Measurements from ENCODE around the gene DOCK4.
"Not testable (repeated sequence)": the region's sequence is repeated elsewhere in the genome, so short reads cannot be mapped to it uniquely, and the experiment has no call there.

Gene DOCK4, protein sequence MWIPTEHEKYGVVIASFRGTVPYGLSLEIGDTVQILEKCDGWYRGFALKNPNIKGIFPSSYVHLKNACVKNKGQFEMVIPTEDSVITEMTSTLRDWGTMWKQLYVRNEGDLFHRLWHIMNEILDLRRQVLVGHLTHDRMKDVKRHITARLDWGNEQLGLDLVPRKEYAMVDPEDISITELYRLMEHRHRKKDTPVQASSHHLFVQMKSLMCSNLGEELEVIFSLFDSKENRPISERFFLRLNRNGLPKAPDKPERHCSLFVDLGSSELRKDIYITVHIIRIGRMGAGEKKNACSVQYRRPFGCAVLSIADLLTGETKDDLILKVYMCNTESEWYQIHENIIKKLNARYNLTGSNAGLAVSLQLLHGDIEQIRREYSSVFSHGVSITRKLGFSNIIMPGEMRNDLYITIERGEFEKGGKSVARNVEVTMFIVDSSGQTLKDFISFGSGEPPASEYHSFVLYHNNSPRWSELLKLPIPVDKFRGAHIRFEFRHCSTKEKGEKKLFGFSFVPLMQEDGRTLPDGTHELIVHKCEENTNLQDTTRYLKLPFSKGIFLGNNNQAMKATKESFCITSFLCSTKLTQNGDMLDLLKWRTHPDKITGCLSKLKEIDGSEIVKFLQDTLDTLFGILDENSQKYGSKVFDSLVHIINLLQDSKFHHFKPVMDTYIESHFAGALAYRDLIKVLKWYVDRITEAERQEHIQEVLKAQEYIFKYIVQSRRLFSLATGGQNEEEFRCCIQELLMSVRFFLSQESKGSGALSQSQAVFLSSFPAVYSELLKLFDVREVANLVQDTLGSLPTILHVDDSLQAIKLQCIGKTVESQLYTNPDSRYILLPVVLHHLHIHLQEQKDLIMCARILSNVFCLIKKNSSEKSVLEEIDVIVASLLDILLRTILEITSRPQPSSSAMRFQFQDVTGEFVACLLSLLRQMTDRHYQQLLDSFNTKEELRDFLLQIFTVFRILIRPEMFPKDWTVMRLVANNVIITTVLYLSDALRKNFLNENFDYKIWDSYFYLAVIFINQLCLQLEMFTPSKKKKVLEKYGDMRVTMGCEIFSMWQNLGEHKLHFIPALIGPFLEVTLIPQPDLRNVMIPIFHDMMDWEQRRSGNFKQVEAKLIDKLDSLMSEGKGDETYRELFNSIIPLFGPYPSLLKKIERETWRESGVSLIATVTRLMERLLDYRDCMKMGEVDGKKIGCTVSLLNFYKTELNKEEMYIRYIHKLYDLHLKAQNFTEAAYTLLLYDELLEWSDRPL (N-terminal part only)

DNA sequence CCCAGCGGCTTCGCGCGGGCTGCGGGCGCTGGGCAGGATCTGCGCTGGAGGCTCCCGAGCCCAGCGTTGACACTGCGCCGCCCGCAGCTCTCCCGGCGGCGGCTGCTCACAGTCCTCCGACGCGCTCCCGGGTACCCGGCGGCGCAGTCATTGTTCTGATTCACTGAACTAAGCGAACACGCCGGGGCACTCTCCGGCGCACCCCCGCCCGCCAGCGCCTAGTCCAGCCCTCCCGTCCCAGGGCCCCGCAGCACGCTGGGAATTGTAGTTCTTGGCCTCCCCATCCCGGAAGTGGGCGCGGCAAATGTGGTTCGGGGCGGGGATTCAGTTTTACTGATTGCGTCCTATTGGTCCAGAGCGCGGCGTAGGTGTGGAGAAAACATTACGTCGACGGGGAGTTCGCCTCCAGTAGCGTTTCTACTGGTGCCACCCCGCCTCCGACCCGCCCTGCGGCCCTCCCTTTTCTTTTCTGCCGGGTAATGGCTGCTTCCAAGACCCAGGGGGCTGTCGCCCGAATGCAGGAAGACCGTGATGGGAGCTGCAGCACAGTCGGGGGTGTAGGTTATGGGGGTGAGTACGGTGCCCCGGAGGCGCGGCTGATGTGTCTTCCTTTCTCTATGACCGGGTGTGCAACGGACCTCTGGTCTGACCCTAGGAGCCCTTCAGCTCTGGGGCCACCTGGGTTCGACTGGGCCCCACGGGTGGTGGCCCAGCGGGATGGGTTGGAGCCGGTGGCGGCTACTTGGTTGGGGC, at the start of gene DOCK4, which contains the start of gene ZNF277:
Gene DOCK4, minus strand, starts transcription at position 162 of the 753 bp plus-strand sequence. CDS start 261 bp downstream, outside the sequence.
Gene ZNF277, plus strand, starts transcription at position 458 of the 753 bp plus-strand sequence. Its CDS starts 22 bp downstream, at position 480.
- peak; percentile 100 for DNase-seq

DNA sequence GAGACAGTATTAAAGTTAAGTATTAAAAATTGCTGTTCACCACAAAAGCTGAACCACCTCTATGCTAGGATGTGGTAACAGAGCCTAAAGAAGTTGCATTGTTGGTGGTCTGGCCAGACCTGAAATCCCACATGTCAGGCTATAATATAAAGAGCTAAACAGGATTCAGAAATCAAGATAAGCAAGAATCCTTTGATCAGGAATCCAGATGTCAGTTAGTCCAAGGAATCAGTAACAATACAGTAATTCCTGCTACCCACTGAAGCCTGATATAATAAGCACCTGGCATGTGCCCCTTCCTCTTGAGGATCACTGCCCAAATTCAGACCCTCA, 49.2 kb upstream of the DOCK4 start:
- no peak for DNase-seq

DNA sequence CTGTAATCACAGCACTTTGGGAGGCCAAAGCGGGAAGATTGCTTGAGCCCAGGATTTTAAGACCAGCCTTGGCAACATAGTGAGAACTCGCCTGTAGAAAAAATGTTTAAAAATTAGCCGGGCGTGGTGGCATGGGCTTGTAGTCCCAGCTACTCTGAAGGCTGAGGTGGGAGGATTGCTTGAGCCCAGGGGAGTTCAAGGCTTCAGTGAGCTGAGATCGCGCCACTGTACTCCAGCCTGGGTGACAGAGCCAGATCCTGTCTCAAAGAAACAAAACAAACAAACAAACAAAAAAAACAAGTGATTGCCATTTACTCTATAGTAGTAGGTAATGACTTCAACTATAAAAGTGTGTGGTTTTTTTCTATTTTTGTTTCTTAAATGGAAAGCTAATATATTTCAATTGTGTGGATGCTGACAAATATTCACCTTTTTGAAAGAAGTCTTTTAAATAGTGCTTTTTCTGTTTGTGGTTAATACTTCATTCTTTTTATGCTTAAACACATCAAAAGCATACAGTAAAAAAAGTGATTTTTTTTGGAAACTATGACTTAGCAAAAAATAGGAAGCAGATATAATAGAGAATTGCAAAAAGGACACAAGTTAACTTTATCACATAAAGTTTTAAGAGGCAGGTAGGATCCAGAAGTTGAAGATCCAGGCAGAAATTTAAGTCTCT, 48.6 kb upstream of the DOCK4 start:
- no peak for DNase-seq

DNA sequence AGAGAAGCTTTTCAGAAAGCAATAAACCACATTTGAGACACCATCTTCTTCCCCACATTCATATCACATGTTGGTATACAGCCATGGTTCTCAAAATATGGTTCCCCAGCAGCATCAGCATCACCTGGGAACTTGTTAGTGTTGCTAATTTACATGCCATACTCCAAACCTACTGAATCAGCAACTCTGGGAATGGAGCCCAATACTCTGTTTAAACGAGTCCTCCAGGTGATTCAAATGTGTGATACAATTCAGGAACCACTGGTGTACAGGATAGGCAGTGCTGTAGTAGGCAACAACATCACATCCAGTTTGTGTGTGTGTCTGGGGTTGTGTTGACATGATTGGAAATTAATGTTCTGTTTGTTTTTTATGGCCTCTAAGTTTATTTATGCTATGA, 48.0 kb upstream of the DOCK4 start:
- DNase-seq = no peak

DNA sequence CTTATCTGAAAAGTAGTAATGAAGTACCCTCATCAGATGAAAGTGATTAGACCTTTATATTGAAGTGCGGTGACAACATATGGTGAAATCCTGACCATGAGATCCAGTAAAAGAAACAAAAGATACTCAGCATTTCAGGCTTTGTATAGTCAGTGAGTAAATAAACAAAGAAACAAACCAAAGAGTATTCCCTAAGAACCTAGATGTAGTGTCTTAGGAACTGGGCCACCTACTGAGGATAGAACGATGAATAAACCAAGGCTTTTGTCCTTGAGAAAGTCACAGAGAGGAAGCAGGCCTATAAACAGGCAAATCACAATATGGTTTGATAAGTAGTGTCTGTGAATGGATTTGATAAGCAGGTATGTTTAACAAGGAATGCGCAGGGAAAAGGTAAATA, 46.5 kb upstream of the DOCK4 start:
- DNase-seq = no peak

DNA sequence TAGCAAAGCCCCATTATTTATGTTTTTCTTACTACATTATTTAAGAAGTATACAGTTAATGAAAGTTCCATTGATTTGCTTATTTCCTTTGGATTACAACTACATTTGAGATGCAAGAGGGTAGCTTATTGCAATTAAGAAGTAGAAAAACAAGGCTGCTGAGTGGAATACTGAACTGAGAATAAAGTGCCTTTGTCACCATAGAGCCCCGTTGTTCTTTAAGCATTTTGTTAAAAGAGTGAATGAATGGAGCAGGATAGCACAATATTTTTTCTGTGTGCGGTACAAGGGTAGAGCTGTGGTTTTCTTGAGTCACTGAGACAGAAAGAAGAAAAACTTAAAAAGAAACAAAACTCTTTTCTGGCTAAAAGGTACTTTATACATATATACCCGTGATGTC, 45.9 kb upstream of the DOCK4 start:
- no peak for DNase-seq

DNA sequence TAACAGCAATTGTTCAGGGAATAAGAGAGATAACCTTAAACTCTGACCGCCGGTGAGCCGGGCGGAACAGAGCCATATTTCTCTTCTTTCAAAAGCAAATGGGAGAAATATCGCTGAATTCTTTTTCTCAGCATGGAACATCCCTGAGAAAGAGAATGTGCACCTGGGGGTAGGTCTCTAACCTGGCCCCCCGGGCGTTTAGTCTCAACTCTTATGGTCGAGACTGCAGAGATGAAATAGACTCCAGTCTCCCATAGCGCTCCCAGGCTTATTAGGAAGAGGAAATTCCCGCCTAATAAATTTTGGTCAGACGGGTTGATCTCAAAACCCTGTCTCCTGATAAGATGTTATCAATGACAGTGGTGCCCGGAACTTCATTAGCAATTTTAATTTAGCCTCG, 43.8 kb upstream of the DOCK4 start:
- not testable (repeated sequence) for DNase-seq

DNA sequence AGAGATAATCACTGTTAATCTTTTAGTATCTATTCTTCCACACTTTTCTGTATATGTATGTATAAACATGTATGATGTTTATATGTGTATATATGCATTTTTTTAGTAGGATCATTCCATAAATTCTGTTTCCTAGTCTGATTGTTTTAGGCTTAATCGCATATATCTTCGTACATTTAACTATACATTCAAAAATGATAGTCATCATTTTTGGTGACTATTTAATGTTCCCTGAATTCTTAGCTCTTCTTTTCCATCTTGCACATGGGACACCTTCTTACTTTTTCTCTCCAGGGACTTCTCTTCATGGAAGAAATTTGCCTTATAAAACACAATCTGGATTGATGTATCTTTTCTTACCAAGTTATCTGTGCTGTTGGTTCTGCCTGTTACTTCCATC, 42.4 kb upstream of the DOCK4 start:
- no peak for DNase-seq

DNA sequence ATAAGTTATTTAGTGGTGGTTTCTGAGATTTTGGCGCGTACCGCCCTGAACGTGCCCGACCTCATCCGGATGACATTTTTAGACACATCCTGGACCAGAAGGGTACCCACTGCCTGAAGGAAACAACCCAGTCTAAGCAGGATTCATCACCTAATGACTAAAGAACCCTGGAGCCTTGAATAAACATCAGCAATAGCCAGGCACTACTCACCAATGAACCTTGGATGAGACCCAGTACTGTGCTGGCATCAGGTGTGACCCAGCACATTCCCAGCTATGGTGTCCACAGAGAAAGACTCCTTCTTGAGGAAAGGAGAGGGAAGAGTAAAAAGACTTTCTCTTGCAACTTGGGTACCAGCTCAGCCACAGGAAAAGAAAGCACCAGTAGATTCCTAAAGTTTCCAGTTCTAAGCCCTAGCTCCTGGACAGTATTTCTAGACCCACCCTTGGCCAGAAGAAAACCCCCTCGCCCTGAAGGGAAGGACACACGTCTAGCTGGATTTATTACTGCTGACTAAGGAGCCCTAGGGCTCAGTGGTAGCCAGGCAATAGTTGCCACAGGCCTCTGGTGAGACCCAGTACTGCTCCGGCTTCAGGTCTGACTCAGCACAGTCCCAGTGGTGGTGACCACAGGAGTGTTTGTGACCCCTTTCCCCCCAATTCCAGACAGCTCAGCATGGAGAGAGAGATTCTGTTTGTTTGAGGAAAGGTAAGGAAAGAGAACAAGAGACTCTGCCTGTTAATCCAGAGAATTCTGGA, 32.8 kb upstream of the DOCK4 start:
- no peak for DNase-seq

DNA sequence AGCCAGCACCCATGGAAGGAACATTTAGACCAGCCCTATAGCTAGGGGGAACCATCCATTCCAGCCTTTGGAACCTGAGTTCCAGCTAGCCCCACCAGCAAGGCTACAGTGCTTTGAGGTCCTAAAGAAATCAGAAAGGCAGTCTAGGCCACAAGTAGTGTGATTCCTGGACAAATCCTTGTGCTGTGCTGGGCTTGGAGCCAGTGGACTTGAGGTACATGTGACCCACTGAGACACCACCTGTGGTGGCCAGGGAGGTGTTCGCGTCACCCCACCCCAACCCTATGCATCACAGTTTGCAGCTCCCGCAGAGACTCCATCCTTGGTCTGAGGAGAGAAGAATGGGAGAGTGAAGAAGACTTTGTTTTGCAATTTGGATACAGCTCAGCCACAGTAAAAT, 32.1 kb upstream of the DOCK4 start:
- DNase-seq = no peak

DNA sequence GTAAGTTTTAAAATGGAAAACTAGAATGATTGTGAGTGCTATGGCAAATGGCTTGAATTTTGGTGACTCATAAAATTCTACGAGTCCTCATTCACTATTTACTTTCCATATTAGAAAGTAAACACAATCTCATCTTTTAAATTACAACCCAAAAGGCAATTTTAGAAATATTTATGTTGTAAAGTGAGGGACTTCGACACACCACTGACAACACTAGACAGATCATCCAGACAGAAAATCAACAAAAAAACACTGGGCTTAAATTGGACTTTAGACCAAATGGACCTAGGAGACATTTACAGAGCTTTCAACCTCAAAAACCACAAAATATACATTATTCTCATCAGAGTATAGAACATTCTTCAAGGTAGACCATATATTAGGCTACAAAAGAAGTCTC, 30.4 kb upstream of the DOCK4 start:
- no peak for DNase-seq

DNA sequence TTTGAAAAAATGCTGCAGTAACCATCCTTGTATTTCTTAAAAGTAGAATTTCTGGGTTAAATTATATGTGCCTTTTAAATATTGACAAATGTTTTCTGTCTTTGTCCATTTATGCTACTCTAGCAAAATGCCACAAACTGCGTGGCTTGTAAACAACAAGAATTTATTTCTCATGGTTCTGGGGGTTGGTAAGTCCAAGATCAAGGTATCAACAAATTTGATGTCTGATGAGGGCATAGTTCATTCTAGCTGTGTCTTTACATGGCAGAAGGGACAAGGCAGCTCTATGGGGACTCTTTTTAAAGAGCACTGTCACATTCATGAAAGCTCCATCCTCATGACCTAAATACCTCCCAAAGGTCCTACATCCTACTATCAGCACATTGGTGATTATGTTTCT, 27.9 kb upstream of the DOCK4 start:
- no peak for DNase-seq

DNA sequence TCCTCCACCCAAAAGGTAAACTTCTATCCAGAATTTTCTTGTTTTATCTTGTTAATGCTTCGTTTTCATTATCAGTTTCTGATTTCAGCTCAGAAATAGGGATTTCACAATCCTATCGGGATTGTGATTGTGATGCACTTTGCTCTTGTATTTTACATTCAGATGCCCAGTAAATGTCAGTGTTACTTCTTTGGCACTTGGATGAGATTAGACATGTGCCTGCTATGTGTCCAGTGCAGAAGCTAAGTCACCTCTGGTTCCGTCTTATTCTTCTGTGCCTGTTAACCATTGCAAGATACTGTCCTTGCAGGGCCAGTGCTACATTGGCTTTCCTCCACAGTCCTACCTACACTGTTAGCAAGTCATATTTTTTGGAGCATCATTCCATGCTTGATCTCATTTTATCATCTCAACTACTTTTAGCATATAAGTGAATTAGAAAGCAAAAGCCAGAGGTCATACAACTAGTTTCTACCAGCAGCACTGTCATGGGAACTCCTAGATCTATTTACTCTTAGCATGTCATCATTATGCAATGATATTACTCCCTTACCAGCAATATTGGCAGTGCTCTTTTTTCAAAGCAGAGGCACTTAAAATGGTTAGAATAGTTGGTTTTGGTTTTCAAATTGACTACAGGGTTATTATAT, 27.0 kb upstream of the DOCK4 start:
- no peak for DNase-seq

DNA sequence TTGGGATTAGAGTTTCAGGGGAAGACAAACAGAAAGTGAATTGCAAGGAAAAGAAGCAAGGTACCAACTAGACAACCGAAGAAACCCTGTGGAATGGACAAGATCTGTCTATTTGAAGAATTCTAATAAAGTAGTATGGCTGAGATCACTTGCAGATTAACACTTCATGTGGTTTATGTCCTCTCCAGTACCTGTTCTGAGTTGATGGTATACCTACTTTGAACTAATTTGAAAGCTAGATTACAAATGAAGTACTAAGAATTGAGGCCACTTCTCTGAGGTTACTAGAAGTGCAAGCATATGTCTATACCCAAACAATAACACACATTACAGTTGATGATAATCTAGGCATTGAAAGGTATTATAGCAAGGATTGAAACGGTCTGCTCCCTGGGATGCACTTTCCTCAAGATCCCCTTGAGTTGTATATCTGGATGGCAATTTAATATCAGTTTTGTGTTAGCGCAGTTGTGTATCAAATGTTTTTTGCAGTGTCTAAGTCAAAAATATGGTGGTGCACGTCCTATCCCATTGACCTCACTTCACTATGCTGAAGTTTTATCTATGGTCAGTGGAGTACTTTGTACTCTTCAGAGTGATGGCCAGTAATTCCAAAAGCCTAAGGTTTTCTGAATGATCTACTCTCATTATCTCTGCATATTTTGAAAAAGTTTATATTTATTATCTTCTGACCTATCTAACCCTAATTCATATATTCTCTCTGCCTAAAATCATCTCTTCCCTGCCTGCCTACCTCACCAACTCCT, 26.2 kb upstream of the DOCK4 start:
- no peak for DNase-seq

DNA sequence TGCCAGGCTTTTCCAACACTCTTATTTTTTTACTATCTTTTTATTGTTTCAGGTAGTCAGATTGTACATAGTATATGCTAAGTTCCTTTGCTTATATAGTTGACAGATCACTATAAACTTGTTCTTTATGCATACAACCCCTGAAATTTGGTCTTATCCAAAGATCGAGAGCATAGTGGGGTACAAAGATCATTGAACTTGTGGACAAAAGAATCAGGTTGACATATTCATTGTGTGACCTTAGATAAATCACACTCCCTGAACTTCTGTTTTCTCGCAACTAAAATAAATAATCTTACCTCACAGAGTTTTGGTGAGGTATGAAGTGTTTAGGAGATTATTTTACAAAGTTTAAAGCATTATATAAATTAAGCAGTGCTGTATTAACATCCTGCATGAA, 22.4 kb upstream of the DOCK4 start:
- no peak for DNase-seq

DNA sequence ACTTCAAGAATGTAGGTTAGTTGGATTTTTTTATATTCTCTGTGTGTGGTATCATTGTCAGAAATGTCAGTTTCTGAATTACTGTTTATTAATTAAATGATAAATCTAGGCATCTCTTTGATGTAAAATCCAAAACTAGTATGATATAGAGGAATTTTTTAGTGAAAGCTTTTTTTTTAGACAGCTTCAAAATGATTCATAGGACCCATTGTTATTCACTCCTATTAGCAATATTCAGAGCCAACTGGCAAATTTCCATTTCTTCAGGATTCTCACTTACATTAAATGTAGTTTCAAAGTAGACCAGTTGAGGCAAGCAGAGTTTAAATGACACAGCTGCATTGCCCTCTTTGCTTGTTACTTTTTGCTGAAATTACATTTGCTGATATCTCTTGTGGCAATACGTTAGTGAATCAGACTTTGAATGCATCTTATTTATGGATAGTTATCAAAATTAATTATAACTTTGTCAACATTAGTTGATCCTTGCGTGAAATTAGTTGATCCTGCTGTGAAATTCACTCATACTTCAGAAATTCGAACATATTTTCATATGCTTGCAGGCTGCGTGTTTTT, 20.6 kb upstream of the DOCK4 start:
- DNase-seq = no peak

DNA sequence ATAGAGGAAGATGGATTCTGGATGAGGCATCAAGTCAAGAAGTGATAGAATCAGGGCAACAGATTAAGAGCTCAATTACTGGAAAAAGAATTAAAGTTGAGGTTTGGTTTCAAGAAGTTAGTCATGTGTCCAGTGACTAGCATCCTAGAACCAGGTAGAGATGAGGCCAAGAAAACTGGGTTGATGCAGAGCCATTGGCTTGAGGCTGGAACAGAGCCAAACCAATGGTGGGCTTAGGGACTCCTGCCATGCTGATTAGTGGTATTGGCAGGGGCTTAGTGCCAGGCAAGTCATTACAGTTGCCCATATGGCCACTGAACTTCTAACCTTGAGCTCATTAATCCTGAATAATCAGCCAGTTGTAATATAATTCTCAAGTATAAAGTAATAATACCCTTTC, 18.8 kb upstream of the DOCK4 start:
- DNase-seq = no peak

DNA sequence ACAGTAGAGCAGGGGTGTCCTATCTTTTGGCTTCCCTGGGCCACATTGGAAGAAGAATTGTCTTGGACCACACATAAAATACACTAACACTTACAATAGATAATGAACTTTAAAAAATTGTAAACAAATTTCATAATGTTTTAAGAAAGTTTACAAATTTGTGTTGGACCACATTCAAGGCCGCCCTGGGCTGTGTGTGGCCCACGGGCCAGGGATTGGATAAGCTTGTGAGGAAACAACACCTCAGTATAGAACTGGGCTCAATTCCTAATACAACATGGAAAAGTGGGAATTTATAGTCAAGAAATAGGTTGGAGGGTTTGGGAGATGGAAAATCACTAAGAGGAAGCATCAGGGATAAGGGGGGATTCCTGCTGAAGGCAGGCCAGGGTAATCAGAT, 18.0 kb upstream of the DOCK4 start:
- no peak for DNase-seq

DNA sequence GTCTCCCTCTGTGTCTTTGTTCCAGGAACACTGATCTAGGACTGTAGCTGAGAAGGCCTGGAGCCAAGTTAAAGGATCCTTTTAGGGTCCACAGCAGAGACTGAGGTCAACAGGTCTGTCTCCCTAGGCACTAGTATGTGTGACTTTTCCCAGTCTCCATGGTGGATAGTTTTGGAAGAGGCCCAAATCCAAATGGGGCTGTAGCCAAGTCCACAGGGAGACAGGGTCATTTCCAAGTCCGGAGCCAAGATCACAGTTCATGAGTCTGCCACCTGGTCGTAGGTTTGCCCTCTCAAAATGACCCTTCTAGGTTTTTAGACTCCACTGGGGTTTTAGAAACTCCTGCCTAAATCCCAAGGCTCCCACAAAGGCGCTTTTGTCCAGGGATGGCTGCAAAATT, 17.1 kb upstream of the DOCK4 start:
- no peak for DNase-seq
